PC-9 (cell line): ENCODE data around the gene DYNC1H1. TPM values are rescaled to one million over a fixed set of nuclear protein-coding genes. Genes with fewer than 3 reads are reported as not detected.
A peak's percentile ranks its signal among the peaks of the same experiment; 100 is the strongest.

Experiments
- BruUV-seq: library from RNA; stranded (reverse); fragments of 400-500 nt; replicated peaks from 2 replicates; lab custom pipeline; 2021; lab: Mats Ljungman, UMichigan
- CTCF ChIA-PET: fragments of 300-600 bp; sonication (Branson Sonifier 250); formaldehyde crosslinking; loops from one replicate; lab custom pipeline; 2022; ENCODE audit warnings: antibody characterized with exemption; lab: Charles Lee
- POLR2A ChIA-PET: fragments of 300-600 bp; sonication (Branson Sonifier 250); formaldehyde crosslinking; loops from one replicate; lab custom pipeline; 2022; ENCODE audit warnings: antibody characterized with exemption; ENCODE audit not compliant: unreplicated experiment; lab: Charles Lee
- DNase-seq, 2 experiments: peaks; one replicate each; pipeline versions ENCODE4 v3.0.0 to v3.0.0-alpha.2; 2015 to 2022; ENCODE audit warnings: mixed read lengths in 1 of 2
- H2AFZ ChIP-seq: fragments of 200-600 bp; sonication (generic); 2 replicates; pipeline ENCODE4 v1.8.1; 2017; ENCODE audit warnings: antibody characterized with exemption
- H3F3A ChIP-seq: fragments of 200-600 bp; sonication (generic); 2 replicates; pipeline ENCODE4 v1.8.1; 2017; ENCODE audit warnings: antibody characterized with exemption, mild to moderate bottlenecking, low read depth; ENCODE audit not compliant: insufficient read depth
- H3K27ac ChIP-seq: fragments of 200-600 bp; sonication (generic); 2 replicates; pipeline ENCODE4 v1.6.1; 2016; ENCODE audit warnings: mixed run types
- H3K27me3 ChIP-seq: fragments of 200-600 bp; sonication (generic); 2 replicates; pipeline ENCODE4 v1.6.1; 2016; ENCODE audit warnings: low read depth, mixed run types; ENCODE audit not compliant: insufficient read depth
- H3K36me3 ChIP-seq: fragments of 200-600 bp; sonication (generic); 2 replicates; pipeline ENCODE4 v1.6.1; 2016; ENCODE audit warnings: low read depth, mixed run types
- H3K4me1 ChIP-seq: fragments of 200-600 bp; sonication (generic); replicated peaks from 2 replicates; pipeline ENCODE4 v1.6.1; 2016; ENCODE audit warnings: mixed run types; ENCODE audit not compliant: insufficient read depth
- H3K4me2 ChIP-seq: fragments of 200-600 bp; sonication (generic); 2 replicates; pipeline ENCODE4 v1.6.1; 2017; ENCODE audit warnings: mixed run types
- H3K4me3 ChIP-seq: fragments of 200-600 bp; sonication (generic); 2 replicates; pipeline ENCODE4 v1.6.1; 2016; ENCODE audit warnings: mixed run types
- H3K79me2 ChIP-seq: fragments of 200-600 bp; sonication (generic); 2 replicates; pipeline ENCODE4 v1.6.1; 2017; ENCODE audit warnings: low read depth, mixed run types
- H3K9me2 ChIP-seq: fragments of 200-600 bp; sonication (generic); 2 replicates; pipeline ENCODE4 v1.8.1; 2017; ENCODE audit warnings: mild to moderate bottlenecking; ENCODE audit not compliant: insufficient read depth
- H3K9me3 ChIP-seq: fragments of 200-600 bp; sonication (generic); 2 replicates; pipeline ENCODE4 v1.8.1; 2016; ENCODE audit warnings: low read depth; ENCODE audit not compliant: insufficient read depth
- H4K20me1 ChIP-seq: fragments of 200-600 bp; sonication (generic); 2 replicates; pipeline ENCODE4 v1.8.1; 2017; ENCODE audit not compliant: insufficient read depth
- EZH2 ChIP-seq: fragments of 200-600 bp; sonication (generic); IDR thresholded peaks from 2 replicates; pipeline ENCODE4 v1.8.0; 2017; ENCODE audit warnings: antibody characterized with exemption, low read depth
- intact Hi-C: fragments of 100-400 bp; cut with micrococcal nuclease; formaldehyde crosslinking; loops from one replicate; pipeline ENCODE4 v1.10.0; 2022; ENCODE audit not compliant: unreplicated experiment
- total RNA-seq: library from RNA; stranded (reverse); gene quantifications from 2 replicates; pipeline ENCODE4 v1.2.3, GENCODE V29; 2021
- TF ChIP-seq, protein P1 (sequence below): fragments of 200-600 bp; sonication (generic); conservative IDR thresholded peaks from 2 replicates; pipeline ENCODE4 v1.6.1; 2017; ENCODE audit warnings: mixed run types, antibody characterized with exemption, mild to moderate bottlenecking, moderate library complexity

Gene DYNC1H1
- total RNA-seq, 1 experiment from 2014 or later = 1,268 TPM

DNA sequence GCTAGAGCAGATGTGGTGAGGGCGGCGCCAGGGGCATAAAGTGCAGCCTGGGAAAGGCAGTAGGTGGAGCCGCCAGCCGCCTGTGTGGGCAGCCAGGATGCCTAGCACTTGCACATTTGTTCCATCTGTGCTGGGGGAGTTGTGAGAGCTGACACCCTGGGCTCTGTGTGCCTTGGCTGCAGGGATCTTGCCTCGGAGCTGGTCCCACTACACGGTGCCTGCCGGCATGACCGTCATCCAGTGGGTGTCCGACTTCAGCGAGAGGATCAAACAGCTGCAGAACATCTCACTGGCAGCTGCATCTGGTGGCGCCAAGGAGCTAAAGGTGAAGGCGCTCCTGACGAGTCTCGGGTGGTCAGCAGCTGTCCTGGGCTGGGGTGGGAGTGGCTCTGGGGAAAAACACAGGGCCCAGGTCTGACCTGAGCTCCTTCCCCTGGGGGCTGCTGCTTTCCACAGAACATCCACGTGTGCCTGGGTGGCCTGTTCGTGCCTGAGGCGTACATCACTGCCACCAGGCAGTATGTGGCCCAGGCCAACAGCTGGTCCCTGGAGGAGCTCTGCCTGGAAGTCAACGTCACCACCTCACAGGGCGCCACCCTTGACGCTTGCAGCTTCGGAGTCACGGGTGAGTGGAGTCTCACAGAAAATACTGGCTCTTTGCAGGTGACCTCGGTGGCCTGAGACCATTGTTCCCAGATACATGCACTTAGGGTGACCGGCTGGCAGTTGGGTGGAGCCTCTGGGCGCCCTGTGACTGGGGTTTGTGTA, 85.1 kb downstream of the DYNC1H1 start:
- H3K4me1 ChIP-seq = peaks cover 4% of the 10 kb centered on the region
- no peaks in the 10 kb centered on the region for H3K27me3 ChIP-seq
- ChIA-PET CTCF (interaction anchor here (0.5 to 1.6 kb wide), 3 partner anchors 13 to 138 kb away, joined by 4 to 12 read pairs (median 4); no protein-coding TSS in a partner anchor), POLR2A (no interaction called here)
- no peaks in the 10 kb centered on the region for H3K9me3 ChIP-seq
- BruUV-seq = no TSS peak
- no peaks in the 10 kb centered on the region for H3K9me2 ChIP-seq
- peaks cover 6% of the 10 kb centered on the region; the same call in 1 of the 2 replicates for H3K79me2 ChIP-seq
- no peak for DNase-seq
- TF ChIP-seq EZH2 = no peak
- TF ChIP-seq, protein P1, sequence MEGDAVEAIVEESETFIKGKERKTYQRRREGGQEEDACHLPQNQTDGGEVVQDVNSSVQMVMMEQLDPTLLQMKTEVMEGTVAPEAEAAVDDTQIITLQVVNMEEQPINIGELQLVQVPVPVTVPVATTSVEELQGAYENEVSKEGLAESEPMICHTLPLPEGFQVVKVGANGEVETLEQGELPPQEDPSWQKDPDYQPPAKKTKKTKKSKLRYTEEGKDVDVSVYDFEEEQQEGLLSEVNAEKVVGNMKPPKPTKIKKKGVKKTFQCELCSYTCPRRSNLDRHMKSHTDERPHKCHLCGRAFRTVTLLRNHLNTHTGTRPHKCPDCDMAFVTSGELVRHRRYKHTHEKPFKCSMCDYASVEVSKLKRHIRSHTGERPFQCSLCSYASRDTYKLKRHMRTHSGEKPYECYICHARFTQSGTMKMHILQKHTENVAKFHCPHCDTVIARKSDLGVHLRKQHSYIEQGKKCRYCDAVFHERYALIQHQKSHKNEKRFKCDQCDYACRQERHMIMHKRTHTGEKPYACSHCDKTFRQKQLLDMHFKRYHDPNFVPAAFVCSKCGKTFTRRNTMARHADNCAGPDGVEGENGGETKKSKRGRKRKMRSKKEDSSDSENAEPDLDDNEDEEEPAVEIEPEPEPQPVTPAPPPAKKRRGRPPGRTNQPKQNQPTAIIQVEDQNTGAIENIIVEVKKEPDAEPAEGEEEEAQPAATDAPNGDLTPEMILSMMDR = no peak
- H3K4me3 ChIP-seq = no peak overlapping the region
- peaks cover 76% of the 10 kb centered on the region for H3F3A ChIP-seq
- H3K4me2 ChIP-seq = no peak overlapping the region
- H3K36me3 ChIP-seq = peaks cover 64% of the 10 kb centered on the region
- intact Hi-C loops = loop anchor here (5.0 kb wide), 1 partner anchor 173 kb away; no protein-coding TSS in a partner anchor
- peaks cover 6% of the 10 kb centered on the region; the same call in 1 of the 2 replicates for H4K20me1 ChIP-seq
- H2AFZ ChIP-seq = no peak overlapping the region
- no peak overlapping the region for H3K27ac ChIP-seq

DNA sequence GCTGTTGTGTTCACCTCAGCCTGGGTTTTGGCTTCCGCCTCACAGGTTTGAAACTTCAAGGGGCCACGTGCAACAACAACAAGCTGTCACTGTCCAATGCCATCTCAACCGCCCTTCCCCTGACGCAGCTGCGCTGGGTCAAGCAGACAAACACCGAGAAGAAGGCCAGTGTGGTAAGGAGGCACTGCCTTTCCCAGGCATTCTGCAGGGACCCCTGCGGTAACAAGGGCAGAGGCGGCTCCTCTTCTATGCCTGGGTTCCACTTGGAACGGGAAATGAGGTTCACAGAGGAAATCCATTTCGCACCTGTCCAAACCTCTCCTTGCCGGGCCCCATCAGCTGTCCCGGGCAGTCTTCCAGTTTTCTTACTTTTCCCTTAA, 85.6 kb downstream of the DYNC1H1 start:
- H3K9me2 ChIP-seq = no peaks in the 10 kb centered on the region
- peaks cover 76% of the 10 kb centered on the region for H3F3A ChIP-seq
- no TSS peak for BruUV-seq
- no peak overlapping the region for H3K4me2 ChIP-seq
- H3K36me3 ChIP-seq = peaks cover 59% of the 10 kb centered on the region
- no peak overlapping the region for H2AFZ ChIP-seq
- TF ChIP-seq, protein P1 = no peak
- TF ChIP-seq EZH2 = no peak
- H3K4me1 ChIP-seq = peaks cover 9% of the 10 kb centered on the region
- no peaks in the 10 kb centered on the region for H3K27me3 ChIP-seq
- H3K79me2 ChIP-seq = peaks cover 6% of the 10 kb centered on the region; the same call in 1 of the 2 replicates
- POLR2A ChIA-PET = no interaction called here
- intact Hi-C loops = no loop called here
- H4K20me1 ChIP-seq = peaks cover 6% of the 10 kb centered on the region; the same call in 1 of the 2 replicates
- H3K27ac ChIP-seq = no peak overlapping the region
- no peak for DNase-seq
- no peaks in the 10 kb centered on the region for H3K9me3 ChIP-seq
- CTCF ChIA-PET = interaction anchor here (1.6 kb wide), 1 partner anchor 12 kb away, joined by 4 read pairs; no protein-coding TSS in a partner anchor
- no peak overlapping the region for H3K4me3 ChIP-seq

DNA sequence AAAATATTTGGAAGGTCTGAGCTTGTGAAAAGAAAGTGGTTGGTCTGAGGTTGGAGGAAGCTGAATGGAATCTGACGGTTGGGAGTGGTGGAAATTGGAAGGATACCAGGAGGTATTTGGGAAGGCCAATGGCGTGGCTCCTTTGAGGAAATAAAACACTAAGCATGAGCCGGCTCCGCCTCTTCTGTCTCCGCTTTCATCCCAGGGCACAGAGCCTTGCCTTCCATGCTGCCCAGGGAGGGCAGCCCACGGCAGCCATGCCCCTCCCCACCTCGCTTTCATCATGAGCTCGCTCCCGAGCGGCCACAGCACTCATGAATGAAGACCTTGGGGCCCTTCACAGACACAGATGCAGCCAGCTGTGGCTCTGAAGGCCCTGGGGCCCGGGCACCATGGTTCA, 86.3 kb downstream of the DYNC1H1 start:
- H3K9me3 ChIP-seq = no peaks in the 10 kb centered on the region
- no peaks in the 10 kb centered on the region for H3K27me3 ChIP-seq
- no peak for DNase-seq
- H3K4me2 ChIP-seq = no peak overlapping the region
- peaks cover 6% of the 10 kb centered on the region; the same call in 1 of the 2 replicates for H3K79me2 ChIP-seq
- BruUV-seq = TSS peak; percentile 14
- peaks cover 55% of the 10 kb centered on the region for H3K36me3 ChIP-seq
- H3K27ac ChIP-seq = no peak overlapping the region
- no peak overlapping the region for H3K4me3 ChIP-seq
- TF ChIP-seq, protein P1 = no peak
- TF ChIP-seq EZH2 = no peak
- H3K4me1 ChIP-seq = peaks cover 14% of the 10 kb centered on the region
- H2AFZ ChIP-seq = no peak overlapping the region
- CTCF ChIA-PET = interaction anchor here (0.6 to 1.6 kb wide), 2 partner anchors 11 to 116 kb away, joined by 3 to 4 read pairs; no protein-coding TSS in a partner anchor
- POLR2A ChIA-PET = interaction anchor here (0.6 kb wide), 2 partner anchors 70 to 85 kb away, joined by 3 to 4 read pairs; no protein-coding TSS in a partner anchor
- no peaks in the 10 kb centered on the region for H3K9me2 ChIP-seq
- intact Hi-C loops = no loop called here
- peaks cover 5% of the 10 kb centered on the region; the same call in 1 of the 2 replicates for H4K20me1 ChIP-seq
- peaks cover 74% of the 10 kb centered on the region for H3F3A ChIP-seq
